ENCODE data around the gene DRC3.

DRC3 gene, protein sequence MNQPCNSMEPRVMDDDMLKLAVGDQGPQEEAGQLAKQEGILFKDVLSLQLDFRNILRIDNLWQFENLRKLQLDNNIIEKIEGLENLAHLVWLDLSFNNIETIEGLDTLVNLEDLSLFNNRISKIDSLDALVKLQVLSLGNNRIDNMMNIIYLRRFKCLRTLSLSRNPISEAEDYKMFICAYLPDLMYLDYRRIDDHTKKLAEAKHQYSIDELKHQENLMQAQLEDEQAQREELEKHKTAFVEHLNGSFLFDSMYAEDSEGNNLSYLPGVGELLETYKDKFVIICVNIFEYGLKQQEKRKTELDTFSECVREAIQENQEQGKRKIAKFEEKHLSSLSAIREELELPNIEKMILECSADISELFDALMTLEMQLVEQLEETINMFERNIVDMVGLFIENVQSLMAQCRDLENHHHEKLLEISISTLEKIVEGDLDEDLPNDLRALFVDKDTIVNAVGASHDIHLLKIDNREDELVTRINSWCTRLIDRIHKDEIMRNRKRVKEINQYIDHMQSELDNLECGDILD

DNA sequence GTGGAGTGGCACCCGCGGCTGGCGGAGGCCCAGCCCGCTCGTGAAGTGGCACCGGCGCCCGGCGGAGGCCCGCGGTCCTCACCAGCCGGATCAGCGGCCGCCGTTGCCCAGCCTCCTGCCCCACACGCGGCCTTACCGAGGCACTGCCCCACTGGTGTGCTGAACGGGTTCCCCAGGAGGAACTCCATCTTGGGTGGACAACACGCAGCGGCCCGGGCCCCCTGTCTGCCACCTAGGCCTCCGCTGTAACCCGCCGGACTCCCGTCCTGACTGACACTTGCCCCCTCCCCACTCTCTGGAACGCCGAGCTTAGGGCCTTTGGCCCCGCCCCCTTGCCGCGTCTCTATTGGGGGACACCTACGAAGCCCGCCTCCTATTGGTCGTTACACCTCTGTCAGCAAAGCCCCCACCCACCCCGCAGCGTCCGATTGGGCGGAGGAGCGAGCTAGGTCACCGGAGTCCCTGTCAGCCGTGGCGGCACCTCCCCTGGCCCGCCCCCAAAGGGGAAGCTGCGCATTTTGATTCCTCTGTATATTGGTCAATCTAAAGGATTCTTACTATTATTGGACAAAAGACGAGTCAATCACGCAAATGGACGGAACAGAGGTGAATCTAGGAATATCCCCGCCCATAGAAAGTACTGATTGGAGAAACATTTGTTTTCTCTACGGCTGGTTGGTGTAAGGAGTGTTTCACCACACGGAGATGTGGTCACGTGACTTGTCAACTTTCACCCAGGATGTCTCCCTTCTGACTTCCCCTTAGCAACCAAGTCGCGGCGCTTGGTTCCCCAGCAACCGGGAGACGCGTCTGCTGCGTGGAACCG lies at the start of gene DRC3, which contains the start of gene TOM1L2:
TSS of gene DRC3 (plus strand) at position 737 of the 826 bp plus-strand sequence. CDS start 4,737 bp downstream, outside the sequence.
TSS of gene TOM1L2 (minus strand) at position 275 of the 826 bp plus-strand sequence. CDS start at position 188, 87 bp downstream.
- no peak for TF ChIP-seq ZFX (IDR thresholded peaks at IDR 0.05; ENCODE audit: borderline replicate concordance)
- TF ChIP-seq, protein P1, sequence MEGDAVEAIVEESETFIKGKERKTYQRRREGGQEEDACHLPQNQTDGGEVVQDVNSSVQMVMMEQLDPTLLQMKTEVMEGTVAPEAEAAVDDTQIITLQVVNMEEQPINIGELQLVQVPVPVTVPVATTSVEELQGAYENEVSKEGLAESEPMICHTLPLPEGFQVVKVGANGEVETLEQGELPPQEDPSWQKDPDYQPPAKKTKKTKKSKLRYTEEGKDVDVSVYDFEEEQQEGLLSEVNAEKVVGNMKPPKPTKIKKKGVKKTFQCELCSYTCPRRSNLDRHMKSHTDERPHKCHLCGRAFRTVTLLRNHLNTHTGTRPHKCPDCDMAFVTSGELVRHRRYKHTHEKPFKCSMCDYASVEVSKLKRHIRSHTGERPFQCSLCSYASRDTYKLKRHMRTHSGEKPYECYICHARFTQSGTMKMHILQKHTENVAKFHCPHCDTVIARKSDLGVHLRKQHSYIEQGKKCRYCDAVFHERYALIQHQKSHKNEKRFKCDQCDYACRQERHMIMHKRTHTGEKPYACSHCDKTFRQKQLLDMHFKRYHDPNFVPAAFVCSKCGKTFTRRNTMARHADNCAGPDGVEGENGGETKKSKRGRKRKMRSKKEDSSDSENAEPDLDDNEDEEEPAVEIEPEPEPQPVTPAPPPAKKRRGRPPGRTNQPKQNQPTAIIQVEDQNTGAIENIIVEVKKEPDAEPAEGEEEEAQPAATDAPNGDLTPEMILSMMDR (IDR thresholded peaks at IDR 0.05): no peak
- H3K27ac ChIP-seq: peak within 1 kb of the TSS; percentile 58

DNA sequence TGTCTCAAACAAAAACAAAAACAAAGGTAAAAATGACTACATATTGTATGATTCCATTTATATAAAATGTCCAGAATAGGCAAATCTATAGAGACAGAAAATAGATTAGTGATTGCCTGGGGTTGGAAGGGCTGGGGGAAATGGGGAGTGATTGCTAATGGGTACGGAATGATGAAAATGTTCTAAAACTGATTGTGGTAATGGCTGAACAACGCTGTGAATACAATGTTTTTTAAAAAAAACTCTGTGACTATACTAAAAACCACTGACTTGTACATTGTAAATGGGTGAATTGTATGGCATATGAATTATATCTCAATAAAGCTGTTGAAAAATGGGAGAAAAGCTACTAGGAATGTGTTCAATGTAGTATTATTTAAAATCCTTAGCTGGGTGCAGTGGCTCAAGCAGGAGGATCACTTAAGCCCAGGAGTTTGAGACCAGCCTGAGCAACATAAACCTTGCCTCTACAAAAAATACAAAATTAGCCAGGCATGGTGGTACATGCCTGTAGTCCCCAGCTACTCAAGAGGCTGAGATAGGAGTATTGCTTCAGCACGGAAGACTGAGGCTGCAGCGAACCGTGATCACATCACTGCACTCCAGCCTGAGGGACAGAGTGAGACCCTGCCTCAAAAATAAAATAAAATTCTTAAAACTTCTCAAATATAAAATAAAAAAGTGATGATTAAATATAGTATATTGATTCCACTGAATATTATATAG lies 48.4 kb upstream of the DRC3 start:
- H3K27ac ChIP-seq: no peak overlapping the region
- TF ChIP-seq ZFX (IDR thresholded peaks at IDR 0.05; ENCODE audit: borderline replicate concordance): no peak
- TF ChIP-seq, protein P1 (IDR thresholded peaks at IDR 0.05): no peak

DNA sequence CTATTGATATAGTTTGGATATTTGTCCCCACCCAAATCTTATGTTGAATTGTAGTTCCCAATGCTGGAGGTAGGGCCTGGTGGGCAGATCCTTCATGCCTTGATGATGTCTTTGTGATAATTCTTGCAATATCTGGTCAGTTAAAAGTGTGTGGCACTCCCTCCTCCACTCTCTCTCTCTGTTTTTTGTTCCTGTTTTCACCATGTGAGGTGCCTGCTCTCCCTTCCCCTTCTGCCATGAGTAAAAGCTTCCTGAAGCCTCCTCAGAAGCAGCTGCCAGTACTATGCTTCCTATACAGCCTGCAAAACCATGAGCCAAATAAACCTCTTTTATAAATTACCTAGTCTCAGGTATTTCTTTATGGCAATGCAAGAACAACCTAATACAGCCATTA lies 47.8 kb upstream of the DRC3 start:
- TF ChIP-seq ZFX (IDR thresholded peaks at IDR 0.05; ENCODE audit: borderline replicate concordance): no peak
- TF ChIP-seq, protein P1 (IDR thresholded peaks at IDR 0.05): no peak
- H3K27ac ChIP-seq: no peak overlapping the region

DNA sequence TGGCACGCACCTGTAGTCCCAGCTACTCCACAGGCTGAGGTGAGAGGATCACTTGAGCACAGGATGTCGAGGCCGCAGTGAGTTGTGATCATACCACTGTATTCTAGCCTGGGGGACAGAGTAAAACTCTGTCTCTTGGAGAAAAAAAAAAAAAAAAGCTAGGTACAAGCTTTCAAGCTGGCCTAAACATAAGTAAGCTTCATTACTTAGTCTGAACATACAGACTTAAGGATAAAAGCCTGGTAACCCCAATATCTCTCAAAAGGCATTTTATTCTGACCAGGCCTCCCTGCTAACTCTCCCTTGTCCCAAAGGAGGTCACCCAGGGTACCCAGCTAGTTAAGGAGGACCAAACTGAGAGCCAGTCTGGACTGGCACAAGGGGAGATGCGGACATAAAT lies 46.6 kb upstream of the DRC3 start:
- no peak overlapping the region for H3K27ac ChIP-seq
- TF ChIP-seq, protein P1 (IDR thresholded peaks at IDR 0.05): no peak
- TF ChIP-seq ZFX (IDR thresholded peaks at IDR 0.05; ENCODE audit: borderline replicate concordance): no peak

DNA sequence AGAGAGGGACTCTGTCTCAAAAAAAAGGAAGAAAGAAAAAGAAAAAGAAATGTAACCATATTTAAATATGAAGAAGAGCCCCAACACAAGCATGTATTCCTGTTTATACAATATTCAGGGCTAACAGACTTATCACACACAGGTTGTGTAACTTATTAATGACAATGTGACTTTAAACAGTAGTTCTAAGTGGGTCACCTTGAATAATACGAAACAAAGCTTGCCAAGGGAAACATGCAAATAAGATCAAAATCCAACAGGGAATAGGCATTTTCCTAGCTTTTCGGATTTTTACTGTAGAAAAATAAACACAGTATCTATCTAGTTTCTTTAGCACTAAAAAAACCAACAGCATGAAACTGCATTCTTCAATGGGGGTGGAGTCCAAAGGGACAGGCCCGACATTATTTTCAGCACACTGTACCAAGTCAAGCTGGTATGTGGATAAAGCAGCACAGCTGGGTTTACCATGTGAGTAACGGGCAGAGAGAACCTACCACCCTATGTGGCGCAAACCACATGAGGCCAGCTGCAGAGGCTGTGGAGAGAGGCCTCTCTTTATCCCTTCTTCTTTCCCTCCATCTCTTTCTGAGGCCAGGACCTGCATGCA lies 45.7 kb upstream of the DRC3 start:
- TF ChIP-seq, protein P1 (IDR thresholded peaks at IDR 0.05): no peak
- no peak for TF ChIP-seq ZFX (IDR thresholded peaks at IDR 0.05; ENCODE audit: borderline replicate concordance)
- H3K27ac ChIP-seq: no peak overlapping the region

DNA sequence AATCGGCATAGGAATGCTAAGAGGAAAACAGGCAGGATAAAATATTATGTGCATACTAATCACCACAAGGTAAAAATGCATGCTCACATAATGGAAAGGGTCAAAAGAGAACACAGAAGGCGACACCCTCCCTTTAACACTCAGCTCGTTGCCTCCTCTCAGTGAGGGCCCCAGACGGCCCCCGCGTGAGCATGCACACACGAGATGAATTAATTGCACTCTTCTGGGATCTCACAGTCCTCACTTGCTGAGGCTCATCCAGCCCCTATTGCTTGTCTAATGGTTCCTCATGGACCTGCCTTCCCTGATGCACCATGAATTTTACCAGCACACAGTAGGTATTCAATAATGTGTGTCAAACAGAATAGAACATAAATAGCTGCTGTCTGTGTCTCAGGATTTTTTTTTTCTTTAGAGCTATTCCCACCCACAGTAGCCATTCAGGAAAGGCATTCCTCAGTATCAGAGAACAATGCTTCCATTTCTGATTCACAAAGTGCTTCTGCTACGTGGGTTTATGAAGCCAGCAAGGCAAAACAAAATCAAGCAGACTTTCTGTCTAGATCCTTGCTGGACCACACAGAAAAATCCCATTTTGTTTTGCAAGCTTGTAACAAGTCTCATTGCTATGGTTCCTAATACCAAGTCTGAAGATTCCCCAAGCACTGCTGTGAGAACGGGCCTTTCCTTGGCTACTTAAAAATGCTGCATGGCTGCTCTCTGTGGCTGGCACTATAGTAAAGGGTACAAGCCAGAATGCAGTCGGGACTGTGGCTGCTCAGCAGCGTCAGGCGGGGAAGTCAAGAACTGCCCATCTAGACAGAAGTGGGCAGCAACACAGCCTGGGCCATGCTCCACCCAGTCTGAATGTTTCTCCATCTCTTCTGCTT lies 44.0 kb upstream of the DRC3 start:
- TF ChIP-seq ZFX (IDR thresholded peaks at IDR 0.05; ENCODE audit: borderline replicate concordance): no peak
- TF ChIP-seq, protein P1 (IDR thresholded peaks at IDR 0.05): no peak
- no peak overlapping the region for H3K27ac ChIP-seq
